H1 (cell line): ENCODE results near the gene CLPTM1L. TPM values are rescaled to one million over a fixed set of nuclear protein-coding genes. Genes with fewer than 3 reads are reported as not detected.

Experiments
- CHD1 ChIP-seq: IDR thresholded peaks from 2 replicates; pipeline ENCODE4 v1.6.1; 2012; ENCODE audit warnings: low read depth, low read length, improper control_type of control experiment
- CHD2 ChIP-seq: IDR thresholded peaks from 2 replicates; pipeline ENCODE4 v1.6.1; 2012; ENCODE audit warnings: low read length, improper control_type of control experiment
- CHD7 ChIP-seq: fragments of 300-600 bp; sonication (generic); IDR thresholded peaks from 2 replicates; pipeline ENCODE4 v1.7.1; 2012; ENCODE audit warnings: low read length, moderate library complexity, mild to moderate bottlenecking, inconsistent platforms; ENCODE audit not compliant: insufficient replicate concordance
- EGR1 ChIP-seq: IDR thresholded peaks from 2 replicates; pipeline ENCODE4 v1.6.1; 2011; ENCODE audit warnings: low read depth, low read length, borderline replicate concordance
- GTF2F1 ChIP-seq: IDR thresholded peaks from 2 replicates; pipeline ENCODE4 v1.6.1; 2012; ENCODE audit warnings: low read depth, low read length, improper control_type of control experiment, borderline replicate concordance
- TEAD4 ChIP-seq: IDR thresholded peaks from 2 replicates; pipeline ENCODE4 v1.6.1; 2012; ENCODE audit warnings: low read depth, low read length, inconsistent platforms, mixed read lengths
- ZNF274 ChIP-seq: IDR thresholded peaks from 2 replicates; pipeline ENCODE4 v1.7.0; 2012; ENCODE audit warnings: low read length, borderline replicate concordance; ENCODE audit errors: extremely low read depth
- polyA plus RNA-seq, 7 experiments: library from polyadenylated mRNA; depleted of rRNA in 3 of 7; stranded (reverse) in 5 of 7; unstranded in 2 of 7; fragments of >200 nt in 5 of 7; fragments of 200-250 nt in 2 of 7; gene quantifications; 1 replicate in 5 of 7; 2 replicates in 1 of 7; 4 replicates in 1 of 7; pipeline versions ENCODE4 v1.2.1 to v1.2.3, GENCODE V29; 2011 to 2013; ENCODE audit warnings: missing spikeins in 2 of 7, mixed read lengths in 2 of 7
- total RNA-seq: library from RNA; stranded (reverse); fragmentation: NEBNext Ultra II Directional; extraction: Animal tissue kit (Norgen Biotek cat#: 25700); gene quantifications from 2 replicates; pipeline ENCODE4 v1.2.1, GENCODE V29; 2021

The CLPTM1L gene
- total and polyA plus RNA-seq, 2 of the 8 experiments (the other 6 are each of a cell fraction or from before 2014, with no cell fraction given): 102 to 119 TPM

- TF ChIP-seq CHD7 (no peak), CHD1 (no peak), EGR1 (no peak), TEAD4 (no peak), GTF2F1 (no peak), CHD2 (no peak), ZNF274 (no peak)
These were observed 8.8 kb downstream of the CLPTM1L start (continued) for GRCh38 chr5:1336106-1336561.
